Activated CD4-positive, CD25-positive, alpha-beta regulatory T cell treated with anti-CD3 and anti-CD28 coated beads, Interleukin-2, amount 50 U/mL, for 24 hours (primary cell): ENCODE results near the gene FLNB.
A peak's percentile ranks its signal among the peaks of the same experiment; 100 is the strongest.

Experiments
- ATAC-seq, 2 donors: fragments of 150-1000 bp; cut with Tn5 transposase; one replicate each; pipeline ENCODE4 v1.10.0; 2021; ENCODE audit warnings: mild to moderate bottlenecking in 1 of 2, moderate library complexity in 1 of 2

The FLNB gene

DNA sequence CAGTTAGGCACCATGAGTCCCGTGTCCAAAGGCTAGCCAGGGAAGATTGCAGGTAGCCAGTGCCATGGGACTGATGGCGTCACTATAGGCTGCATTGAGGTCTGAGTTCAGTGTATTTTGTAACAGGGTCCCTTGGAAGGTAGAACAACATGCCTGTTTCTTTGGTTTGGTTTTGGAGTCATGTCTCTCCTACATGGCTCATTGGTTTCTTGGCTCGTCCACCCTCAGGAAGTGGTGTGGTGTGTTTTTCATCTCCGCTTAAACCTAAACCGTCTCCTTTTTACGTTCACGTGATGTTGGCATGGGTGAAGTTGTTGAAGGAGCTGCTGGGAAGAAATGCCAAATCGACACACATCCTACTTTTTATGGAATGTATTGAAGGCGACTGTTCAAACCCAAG lies 71.6 kb downstream of the FLNB start:
- ATAC-seq = no peak

- ATAC-seq = peak in 1 of 2 donors; percentile 9
Measured at GRCh38 chr3:58082047-58082446, 73.8 kb downstream of the FLNB start.

DNA sequence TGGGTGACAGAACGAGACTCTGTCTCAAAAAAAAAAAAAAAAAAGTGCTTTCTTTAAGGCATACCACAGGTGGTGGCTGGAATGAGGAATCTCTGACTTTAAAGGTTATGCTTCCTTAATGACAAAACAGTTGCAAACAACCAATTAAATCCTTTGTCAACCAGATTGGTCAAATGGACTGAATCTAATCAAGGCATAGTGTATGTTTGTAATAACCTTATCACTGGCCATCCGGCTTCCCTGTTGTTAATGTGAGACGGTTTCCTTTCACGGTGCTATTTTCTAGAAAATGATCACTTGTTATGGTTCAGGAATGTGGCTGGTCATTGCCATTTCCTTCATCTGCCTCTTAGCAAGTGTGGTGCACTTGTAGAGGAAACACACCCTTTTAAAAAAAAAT lies 75.9 kb downstream of the FLNB start:
- ATAC-seq = no peak

GRCh38 chr3:58084788-58085543 lies 76.7 kb downstream of the FLNB start:
- peak in 1 of 2 donors; percentile 27 for ATAC-seq

- peak in 1 of 2 donors; percentile 27 for ATAC-seq
Measured at GRCh38 chr3:58085616-58086015, 77.4 kb downstream of the FLNB start.

GRCh38 chr3:58088501-58088900 lies 80.3 kb downstream of the FLNB start:
- no peak for ATAC-seq

- no peak for ATAC-seq
Measured at GRCh38 chr3:58090351-58090750, 82.1 kb downstream of the FLNB start.

DNA sequence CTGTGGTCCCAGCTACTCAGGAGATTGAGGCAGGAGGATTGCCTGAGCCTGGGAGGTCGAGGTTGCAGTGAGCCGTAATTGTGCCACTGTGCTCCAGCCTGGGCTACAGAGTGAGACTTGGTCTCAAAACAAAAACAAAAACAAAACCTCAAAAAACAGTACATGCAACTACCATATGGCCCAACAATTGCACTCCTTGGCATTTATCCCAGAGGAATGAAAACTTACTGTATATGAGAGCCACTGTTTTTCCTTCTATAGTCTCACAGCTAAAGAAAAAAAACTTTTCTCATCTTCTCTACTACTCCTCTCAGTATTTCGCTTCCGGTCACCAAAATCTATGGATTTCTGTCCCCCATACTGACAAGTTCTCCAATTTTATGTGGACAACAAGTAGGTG lies 84.3 kb downstream of the FLNB start:
- ATAC-seq = no peak

GRCh38 chr3:58093574-58094195 lies 85.5 kb downstream of the FLNB start:
- ATAC-seq = no peak

- no peak for ATAC-seq
Measured at GRCh38 chr3:58094657-58095056, 86.4 kb downstream of the FLNB start.

GRCh38 chr3:58095603-58096138 lies 87.4 kb downstream of the FLNB start:
- no peak for ATAC-seq

- no peak for ATAC-seq
Measured at GRCh38 chr3:58098531-58098930, 90.3 kb downstream of the FLNB start.

DNA sequence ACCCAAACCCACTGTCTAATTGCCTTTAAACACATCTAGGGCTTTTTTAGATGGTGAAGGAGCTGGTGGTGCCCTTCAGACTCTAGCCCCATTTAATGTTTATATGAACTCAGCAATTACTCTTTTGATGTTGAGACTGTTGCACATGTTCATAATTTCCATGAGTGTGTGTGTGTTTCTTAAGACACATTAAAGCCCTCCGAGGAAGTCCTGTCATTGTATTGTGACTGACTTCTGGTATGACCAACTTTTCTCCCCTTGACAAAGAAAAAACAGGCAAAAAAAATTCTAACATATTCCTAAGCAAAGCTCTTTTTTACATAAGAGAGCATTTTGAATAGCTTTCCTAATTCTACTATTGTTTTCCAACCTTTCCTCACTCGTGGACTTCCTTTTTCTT lies 91.6 kb downstream of the FLNB start:
- ATAC-seq = no peak

DNA sequence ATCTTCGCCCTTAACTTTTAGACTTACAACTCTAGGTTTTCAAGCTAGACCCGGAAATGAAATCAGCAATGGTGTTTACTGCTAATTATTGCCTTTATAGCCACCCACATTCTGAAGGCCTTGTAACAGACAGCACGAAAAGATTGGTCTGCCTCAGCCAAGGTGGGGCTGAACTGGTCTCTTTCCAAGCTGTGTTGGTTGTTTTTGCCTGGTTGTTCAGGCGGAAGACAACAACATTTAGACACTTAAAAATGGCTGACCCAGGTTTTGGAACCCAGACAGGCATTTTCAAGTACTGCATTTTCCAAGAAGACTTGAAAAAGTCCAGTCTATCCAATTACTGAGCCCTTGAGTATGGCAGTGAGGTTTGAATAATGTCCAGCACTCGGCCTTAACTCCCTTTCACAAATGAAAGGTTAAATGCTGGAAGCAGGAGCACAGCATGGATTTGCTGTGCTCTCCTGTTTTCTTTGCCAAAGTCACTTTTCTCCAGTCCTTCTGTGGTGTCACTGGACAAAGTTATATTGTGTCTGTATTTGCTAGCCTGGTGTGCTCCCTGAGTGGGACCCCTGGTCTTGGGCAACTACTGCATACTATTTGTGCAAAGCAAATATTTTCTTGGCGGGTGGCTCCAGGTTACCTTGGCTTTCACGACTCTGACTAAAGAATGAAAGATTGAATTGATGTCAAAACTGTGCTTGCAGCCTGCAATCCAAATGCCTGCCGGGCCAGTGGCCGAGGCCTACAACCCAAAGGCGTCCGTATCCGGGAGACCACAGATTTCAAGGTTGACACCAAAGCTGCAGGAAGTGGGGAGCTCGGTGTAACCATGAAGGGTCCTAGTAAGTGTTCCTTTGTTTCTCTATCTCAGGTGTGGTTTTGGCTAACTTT lies 93.5 kb downstream of the FLNB start:
- ATAC-seq = no peak

DNA sequence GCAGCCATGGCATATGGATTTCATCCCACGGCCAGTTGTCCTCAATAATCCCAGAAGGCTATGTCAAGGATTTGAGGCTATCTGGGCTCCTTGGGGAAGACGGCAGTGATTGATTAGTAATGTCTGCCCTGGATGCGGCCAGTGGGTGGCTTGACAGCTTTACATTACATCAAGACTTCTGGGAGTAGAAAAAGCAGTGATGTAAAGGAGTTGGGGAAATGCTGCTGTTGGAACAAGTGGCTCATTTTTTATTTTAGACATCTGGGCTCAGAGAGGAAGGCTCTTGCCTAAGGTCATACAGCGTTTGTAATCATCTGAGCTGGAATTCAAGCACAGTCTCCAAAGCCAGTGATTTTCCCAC lies 94.1 kb downstream of the FLNB start:
- no peak for ATAC-seq

DNA sequence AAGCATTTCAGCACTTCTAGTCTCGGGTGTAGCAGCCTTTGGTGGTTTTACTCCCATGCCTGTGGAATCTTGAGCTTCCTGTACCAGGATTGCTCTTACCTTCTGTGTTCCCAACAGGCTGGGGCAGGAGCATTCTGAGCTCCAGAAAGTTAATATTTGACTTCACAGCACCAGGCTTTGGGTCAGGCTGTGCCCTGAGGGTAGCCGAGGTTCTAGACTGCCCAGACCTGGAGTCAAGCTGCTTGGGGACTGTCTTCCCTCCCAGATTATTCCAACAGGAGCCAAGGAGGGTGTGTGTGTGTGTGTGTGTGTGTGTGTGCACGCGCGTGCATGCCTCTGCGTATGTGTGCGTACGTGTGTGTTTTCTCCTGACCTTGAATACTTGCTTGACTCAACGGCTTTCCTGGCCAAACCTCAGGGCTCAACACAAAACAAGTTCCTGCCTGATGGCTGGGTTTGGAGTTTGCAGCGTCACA lies 94.8 kb downstream of the FLNB start:
- no peak for ATAC-seq

DNA sequence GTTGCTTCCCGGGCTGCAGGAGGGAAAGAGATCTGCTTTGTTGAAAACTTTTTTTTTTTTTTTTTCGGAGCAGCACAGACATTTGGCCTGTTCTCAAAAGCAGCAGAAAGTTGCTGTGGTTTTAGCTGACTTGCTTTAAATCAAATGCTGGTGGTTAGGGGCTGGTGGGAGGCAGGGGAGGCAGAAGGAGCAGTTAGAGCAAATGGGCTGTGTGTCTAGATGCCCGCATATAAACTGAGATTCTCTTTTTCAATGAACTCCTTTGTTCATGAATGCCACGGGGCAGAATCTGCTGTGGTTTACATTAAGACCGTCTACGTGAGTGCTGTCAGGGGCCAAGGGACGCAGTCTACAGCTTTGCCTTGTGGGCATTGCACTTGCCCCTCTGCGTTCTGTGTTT lies 95.9 kb downstream of the FLNB start:
- no peak for ATAC-seq

DNA sequence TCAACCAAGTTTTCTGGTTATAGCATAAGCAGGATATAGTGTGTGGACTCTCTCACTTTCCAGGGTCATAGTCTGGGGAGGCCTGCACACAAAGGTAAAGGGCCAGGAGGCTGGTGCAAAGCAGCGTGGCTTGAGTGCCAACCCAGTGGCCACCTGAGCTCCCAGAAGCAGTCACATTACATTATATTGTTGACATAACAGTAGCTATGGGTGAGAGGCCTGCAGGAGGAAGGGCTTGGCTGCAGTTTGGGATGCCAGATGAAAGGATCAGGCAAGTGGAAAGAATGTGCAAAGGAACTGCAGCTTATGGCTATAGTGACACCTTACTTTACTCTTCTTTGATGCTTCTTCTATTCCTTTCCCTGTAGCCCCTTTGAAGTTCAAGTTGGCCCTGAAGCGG lies 96.5 kb downstream of the FLNB start:
- no peak for ATAC-seq

DNA sequence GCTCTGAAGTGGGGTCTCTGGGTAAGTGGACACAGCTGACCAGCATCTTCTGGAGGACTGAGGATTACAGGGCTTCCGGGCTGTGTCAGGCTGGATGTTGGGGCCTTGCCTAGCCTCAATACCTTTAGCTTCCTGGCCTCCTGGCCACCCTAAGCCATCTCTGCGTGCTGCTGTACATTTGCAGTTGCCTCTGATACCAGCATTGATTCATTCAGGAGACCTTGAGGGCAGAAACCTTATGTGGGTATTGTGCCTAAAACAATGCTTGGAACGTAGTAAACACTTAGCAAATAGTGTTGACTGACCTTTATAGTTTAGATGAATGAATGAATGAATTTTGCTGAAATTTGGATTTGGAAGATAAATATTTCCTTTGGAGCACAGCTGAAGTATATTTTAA lies 97.0 kb downstream of the FLNB start:
- no peak for ATAC-seq

GRCh38 chr3:58106061-58106460 lies 97.8 kb downstream of the FLNB start:
- ATAC-seq = no peak

DNA sequence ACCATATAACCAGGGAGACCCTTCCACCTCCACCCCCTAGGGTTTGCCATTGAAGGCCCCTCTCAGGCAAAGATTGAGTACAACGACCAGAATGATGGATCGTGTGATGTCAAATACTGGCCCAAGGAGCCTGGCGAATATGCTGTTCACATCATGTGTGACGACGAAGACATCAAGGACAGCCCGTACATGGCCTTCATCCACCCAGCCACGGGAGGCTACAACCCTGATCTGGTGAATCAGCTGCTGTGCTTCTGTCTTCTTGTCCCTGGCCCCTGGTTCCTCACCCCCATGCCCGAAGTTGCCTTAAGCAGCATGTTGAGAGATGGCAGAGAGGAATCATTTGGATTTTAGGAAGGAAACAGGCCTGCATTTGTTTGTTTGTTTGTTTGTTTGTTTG lies 98.4 kb downstream of the FLNB start:
- no peak for ATAC-seq

DNA sequence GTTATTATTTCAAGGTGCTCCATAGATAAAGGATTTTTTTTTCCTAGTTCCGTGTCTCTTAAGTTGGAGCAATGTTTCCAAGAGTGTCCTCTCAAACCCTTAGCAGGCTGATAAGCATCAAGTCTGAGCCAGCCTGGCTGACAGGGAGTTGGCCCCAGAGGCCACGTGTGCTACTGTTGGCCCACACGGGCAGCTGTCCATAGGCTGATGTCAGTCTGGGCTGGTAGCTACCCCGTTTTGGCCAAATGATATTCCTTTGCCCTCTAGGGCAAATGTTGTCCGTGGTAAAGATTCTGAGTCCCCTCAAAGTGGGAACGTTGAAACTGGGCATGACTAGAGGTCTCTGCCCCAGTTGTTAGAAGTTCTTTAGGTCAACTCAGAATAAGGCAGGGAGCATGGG lies 99.4 kb downstream of the FLNB start:
- no peak for ATAC-seq

GRCh38 chr3:58109752-58110151 lies 101.5 kb downstream of the FLNB start:
- no peak for ATAC-seq
